Kidney tubule cell (primary cell): ENCODE results near the gene SPATA21.

Source experiments
- DNase-seq: peaks from one replicate; pipeline ENCODE4 v3.0.0-alpha.2; 2018; ENCODE audit warnings: low spot score

The SPATA21 gene

GRCh38 chr1:16351456-16351993 is 85.7 kb downstream of the SPATA21 start:
- DNase-seq: peak; percentile 31

DNA sequence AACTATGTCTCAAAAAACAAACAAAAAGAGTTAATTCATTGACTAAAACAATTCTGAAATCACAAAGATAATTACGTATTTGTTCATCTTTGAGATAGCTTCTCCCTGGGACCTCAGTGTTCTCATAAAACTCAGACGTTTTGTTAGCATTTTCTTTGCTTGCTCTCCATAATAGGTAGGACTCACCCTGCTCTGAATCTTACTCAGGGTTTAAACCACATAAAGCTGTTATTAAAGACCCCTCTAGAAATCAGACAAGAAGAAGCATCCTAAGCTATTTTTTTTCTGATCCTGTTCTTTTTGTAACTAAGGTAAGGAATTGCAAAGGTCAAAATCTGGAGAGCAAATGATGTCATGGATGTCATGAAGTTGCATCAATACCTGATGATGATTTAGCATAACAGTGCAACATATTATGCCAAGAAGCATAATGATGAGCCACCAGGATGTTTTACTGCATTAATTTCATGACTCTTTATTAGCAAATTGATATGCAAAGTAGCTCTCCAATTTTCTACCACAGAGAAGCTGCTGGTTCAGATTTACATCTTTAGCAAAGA is 87.3 kb downstream of the SPATA21 start:
- DNase-seq: no peak
